Measurements from ENCODE around the gene KIF20A.
A peak's percentile ranks its signal among the peaks of the same experiment; 100 is the strongest.
"Not testable (repeated sequence)": the region's sequence is repeated elsewhere in the genome, so short reads cannot be mapped to it uniquely, and the experiment has no call there.

The KIF20A gene

GRCh38 chr5:138178516-138179276 is at the start of gene KIF20A, which contains the start of gene BRD8:
Gene KIF20A (plus strand): TSS chr5:138179112. CDS start chr5:138179681, 569 bp downstream.
Gene BRD8 (minus strand): TSS chr5:138178630. CDS start chr5:138178614, 16 bp downstream.
- DNase-seq = peak; percentile 98

DNA sequence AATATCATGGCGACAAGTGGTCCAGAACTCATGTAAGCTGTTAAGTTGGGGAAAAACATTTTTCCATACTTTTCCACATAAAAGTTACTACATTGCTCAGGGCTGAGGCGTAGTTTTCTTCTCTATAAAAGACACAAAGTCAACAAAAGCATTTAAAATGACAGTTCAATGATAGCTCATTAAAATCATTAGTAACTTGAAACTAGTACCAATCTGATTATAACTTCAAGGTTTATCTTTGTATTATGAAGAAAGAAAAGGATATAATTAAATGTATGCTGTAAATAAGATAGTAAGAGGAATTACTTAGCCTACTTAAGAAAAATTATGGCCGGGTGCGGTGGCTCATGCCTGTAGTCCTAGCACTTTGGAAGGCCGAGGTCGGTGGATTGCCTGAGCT is 49.6 kb upstream of the KIF20A start:
- DNase-seq = no peak

DNA sequence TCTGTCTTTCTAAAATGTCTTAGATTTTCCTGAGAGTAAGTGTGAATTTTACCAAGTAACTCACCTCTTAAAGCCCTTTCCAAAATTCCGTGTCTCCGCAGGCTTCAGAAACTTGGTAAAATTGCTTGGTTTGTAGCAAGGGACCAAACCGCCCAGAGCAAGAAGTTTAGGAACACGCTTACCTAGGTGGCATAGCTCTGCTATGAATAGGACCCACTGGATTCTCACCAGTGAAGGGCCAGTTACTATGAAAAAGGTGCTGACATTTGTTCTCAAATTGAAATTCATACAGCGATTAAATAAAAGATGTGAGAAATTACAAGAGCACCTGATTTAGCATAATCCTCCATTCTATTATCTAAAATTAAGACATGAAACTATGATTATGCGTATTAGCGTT is 46.4 kb upstream of the KIF20A start:
- no peak for DNase-seq

DNA sequence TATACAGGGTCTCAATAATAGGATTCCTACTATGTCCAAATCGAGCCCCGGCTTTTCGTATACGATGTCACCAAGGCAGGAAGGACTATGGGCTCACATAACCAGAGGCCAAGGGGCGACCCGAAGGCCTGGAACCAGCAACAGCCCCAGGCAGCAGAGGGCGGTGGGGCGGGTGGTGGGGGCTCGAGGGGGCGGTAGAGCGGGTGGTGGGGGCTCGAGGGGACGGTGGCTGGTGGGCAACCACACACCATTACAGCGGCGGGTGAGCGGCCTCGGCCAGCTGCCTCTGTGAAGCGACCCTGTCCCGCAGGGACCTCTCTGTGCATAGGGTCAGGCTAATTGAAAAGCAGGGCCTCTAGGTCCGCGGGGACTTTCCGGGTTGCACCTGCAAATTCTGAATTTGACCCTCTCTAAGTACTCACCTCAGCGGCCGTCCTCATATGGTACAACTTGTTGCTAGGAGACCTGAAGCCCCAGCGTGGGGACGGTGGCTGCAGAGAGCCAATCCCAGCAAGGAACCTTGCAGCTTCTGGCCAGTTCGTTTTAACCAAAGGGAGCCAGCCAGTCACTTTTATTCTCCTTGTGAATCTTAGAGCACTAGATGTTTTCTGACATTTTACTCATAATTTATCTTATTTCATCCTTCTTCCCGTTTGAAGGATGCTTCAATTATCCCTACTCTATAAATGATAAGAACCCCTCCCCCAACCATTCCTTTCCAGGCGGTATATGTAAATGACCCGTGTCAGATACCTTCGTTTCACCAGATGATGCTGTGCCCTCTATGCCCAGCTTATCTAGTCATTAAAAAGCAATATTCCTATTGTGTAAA is 39.7 kb upstream of the KIF20A start, which contains the start of gene NME5:
Gene NME5, minus strand, starts transcription at position 480 of the 832 bp plus-strand sequence. CDS start 648 bp downstream, outside the sequence.
- DNase-seq = no peak

- DNase-seq = no peak
Measured at GRCh38 chr5:138139781-138140090, 39.2 kb upstream of the KIF20A start.

- no peak for DNase-seq
Measured at GRCh38 chr5:138140268-138140667, 38.6 kb upstream of the KIF20A start.

DNA sequence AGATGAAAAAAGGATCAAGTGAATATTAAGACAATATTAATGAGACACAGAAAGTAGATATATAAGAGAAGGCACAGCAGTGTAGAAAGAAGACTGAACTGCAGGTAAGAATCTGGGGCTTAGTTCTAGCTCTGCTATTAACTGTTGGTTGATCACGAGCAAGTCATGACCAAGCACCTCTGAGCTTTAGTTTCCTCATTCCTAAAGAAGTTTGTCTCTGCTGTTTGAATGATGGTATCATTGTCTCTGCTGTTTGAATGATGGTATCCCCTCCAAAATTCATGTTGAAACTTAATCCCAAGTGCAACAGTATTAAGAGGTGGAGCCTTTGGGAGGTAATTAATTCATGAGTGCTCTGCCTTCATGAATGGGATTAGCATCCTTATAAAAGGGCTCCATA is 37.2 kb upstream of the KIF20A start:
- no peak for DNase-seq

DNA sequence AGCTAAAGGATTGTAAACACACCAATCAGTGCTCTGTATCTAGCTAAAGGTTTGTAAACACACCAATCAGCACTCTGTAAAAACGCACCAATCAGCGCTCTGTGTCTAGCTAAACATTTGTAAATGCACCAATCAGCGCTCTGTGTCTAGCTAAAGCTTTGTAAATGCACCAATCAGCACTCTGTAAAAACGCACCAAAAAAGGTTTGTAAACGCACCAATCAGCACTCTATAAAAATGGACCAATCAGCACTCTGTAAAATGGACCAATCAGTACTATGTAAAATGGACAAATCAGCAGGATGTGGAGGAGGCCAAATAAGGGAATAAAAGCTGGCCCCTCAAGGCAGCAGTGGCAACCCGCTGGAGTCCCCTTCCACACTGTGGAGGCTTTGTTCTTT is 35.3 kb upstream of the KIF20A start:
- DNase-seq = not testable (repeated sequence)

DNA sequence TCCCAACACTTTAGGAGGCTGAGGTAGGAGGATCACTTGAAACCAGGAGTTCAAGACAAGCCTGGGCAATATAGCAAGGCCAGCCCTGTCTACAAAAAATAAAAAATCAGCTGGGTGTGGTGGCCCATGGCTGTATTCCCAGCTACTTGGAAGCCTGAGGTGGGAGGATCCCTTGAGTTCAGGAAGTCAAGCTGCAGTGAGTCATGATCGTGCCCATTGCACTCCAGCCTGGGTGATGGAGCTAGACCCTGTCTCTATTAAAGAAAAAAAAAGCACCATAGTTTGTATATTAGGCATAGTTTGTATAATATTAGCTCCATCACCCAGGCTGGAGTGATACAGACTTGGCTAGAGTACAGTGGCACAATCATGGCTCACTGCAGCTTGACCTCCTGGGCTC is 30.1 kb upstream of the KIF20A start:
- DNase-seq = peak; percentile 76

- DNase-seq = peak; percentile 32
Measured at GRCh38 chr5:138149530-138149929, 29.4 kb upstream of the KIF20A start.

- DNase-seq = not testable (repeated sequence)
Measured at GRCh38 chr5:138155977-138156376, 22.9 kb upstream of the KIF20A start.

- DNase-seq = no peak
Measured at GRCh38 chr5:138157626-138158025, 21.3 kb upstream of the KIF20A start.

- DNase-seq = no peak
Measured at GRCh38 chr5:138159666-138160065, 19.2 kb upstream of the KIF20A start.

DNA sequence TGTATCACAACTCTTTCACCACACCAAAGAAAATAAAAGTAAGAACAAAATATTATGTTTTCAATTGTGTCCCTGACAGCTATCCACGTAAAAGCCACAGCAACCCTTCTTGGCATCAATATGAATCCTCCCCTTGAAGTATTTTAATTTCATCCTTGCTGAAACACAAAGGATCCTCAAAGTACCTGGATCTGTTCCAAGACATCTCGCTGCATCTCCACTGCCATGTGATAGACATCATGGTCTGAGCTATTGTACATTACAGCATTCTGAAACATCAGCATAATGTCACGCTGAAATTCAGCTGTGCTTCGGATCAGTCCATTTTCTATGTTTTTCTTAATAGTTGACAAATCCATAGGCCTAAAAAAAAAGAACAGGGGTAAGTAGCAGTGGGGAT is 18.2 kb upstream of the KIF20A start:
- no peak for DNase-seq

- DNase-seq = no peak
Measured at GRCh38 chr5:138163721-138164120, 15.2 kb upstream of the KIF20A start.

GRCh38 chr5:138169124-138169523 is 9.8 kb upstream of the KIF20A start:
- DNase-seq = no peak

DNA sequence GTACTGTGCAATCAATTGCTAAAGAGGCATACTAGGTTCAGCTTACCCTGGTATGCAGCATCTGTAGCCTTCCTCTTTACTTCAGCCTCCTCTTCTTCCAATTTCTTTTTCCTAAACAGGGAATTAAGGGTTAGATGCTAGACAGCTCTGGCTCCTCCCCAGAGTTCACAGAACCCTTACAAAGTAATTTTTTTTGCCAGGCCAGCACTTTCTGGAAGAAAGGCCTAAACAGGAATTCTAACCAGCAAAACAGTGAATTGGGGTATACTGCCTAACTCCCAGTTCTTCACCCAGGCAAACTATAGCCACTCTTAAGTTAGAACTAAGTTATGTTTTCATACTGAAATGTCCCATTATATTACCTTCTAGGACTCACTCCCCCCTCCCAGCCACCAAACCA is 8.6 kb upstream of the KIF20A start:
- no peak for DNase-seq

- DNase-seq = peak; percentile 31
Measured at GRCh38 chr5:138177941-138178515, 884 bp upstream of the KIF20A start.

DNA sequence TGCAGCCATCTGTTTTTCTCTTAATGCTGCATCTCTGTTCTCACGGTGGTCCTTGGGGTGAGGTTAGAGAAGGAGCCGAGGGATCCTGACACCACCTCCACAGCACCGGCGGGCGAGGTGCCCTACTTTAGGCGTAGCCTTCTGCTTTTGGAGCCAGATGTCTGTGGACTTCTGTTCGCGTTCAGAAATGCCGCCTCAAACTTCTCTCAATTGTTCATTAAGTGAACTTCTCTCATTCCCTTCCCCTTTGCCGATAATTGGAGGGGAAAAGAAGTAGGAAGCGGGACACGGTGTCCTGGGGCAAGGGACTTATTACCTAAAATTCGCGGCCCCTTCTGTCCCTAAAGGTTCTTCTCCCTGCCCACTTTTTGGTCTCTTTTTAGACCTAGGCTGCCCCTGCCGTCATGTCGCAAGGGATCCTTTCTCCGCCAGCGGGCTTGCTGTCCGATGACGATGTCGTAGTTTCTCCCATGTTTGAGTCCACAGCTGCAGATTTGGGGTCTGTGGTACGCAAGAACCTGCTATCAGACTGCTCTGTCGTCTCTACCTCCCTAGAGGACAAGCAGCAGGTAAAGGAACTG is 455 bp downstream of the KIF20A start:
- DNase-seq = no peak

- peak; percentile 72 for DNase-seq
Measured at GRCh38 chr5:138180183-138180782, 1.4 kb downstream of the KIF20A start.

DNA sequence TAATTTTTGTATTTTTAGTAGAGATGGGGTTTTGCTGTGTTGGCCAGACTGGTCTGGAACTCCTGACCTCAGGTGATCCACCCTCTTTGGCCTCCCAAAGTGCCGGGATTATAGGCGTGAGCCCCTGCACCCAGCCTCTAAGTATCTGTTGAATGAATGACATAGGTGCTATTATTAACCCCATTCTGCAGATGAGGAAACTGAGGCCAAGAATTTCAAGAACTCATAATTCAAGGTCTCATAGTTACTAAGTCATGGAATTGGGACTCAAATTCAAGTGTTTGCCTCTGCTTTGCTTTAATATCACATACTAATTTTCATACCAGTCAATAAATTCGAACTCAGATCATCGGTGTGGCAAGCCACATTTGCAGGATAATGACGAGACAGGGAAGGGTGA is 1.9 kb downstream of the KIF20A start:
- DNase-seq = no peak

DNA sequence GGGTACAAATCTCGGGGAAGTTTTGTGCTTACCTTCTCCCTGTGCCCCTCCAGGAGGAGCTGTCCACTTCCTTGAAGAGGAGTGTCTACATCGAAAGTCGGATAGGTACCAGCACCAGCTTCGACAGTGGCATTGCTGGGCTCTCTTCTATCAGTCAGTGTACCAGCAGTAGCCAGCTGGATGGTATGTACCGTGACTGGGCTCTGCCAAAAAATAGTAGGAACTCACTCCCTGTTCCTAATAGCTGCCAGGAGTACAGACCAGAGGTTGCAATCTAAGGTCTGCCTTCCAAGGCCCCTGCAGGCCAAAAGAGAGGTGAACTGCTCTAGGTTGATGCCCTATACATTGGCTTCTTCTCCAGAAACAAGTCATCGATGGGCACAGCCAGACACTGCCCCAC is 3.9 kb downstream of the KIF20A start:
- no peak for DNase-seq

- no peak for DNase-seq
Measured at GRCh38 chr5:138186002-138186447, 7.1 kb downstream of the KIF20A start.

Measured in HCEC 1CT (cell line).